Tibial artery (tissue), 4 donors: ENCODE results near the gene SPDYE4.

Experiments
- DNase-seq, 2 donors: peaks; one replicate each; pipeline ENCODE4 v3.0.0-alpha.2; 2019
- H3K27ac ChIP-seq, 2 donors: fragments of 200-600 bp; sonication (generic) in 1 of 2; 1 replicate in 1 of 2; 2 replicates in 1 of 2; pipeline ENCODE4 v1.5.1; 2018 to 2019; ENCODE audit warnings: mild to moderate bottlenecking in 1 of 2
- H3K27me3 ChIP-seq, 2 donors: fragments of 200-600 bp; sonication (generic) in 1 of 2; one replicate each; pipeline versions ENCODE4 v1.5.1 to v1.6.0; 2016 to 2019
- H3K36me3 ChIP-seq, 3 donors: fragments of 200-600 bp; sonication (generic) in 2 of 3; one replicate each; pipeline ENCODE4 v1.5.1; 2016 to 2019; ENCODE audit warnings: mild to moderate bottlenecking in 2 of 3
- H3K4me1 ChIP-seq, 4 donors: fragments of 200-600 bp; sonication (generic) in 2 of 4; 1 replicate in 3 of 4; 2 replicates in 1 of 4; pipeline ENCODE4 v1.5.1; 2016 to 2019
- H3K4me3 ChIP-seq, 2 donors: fragments of 200-600 bp; sonication (generic) in 1 of 2; 1 replicate in 1 of 2; 2 replicates in 1 of 2; pipeline ENCODE4 v1.5.1; 2018 to 2019; ENCODE audit warnings: mild to moderate bottlenecking in 2 of 2
- H3K9me3 ChIP-seq, 3 donors: fragments of 200-600 bp; sonication (generic) in 1 of 3; one replicate each; pipeline ENCODE4 v1.5.1; 2016 to 2019
- CTCF ChIP-seq, 2 experiments: fragments of 200-600 bp in 1 of 2; fragments of 450-650 bp in 1 of 2; IDR thresholded peaks; one replicate each; pipeline ENCODE4 v1.5.1; 2017 to 2019; ENCODE audit warnings: antibody characterized with exemption in 2 of 2, mild to moderate bottlenecking in 1 of 2, moderate library complexity in 1 of 2
- intact Hi-C: fragments of 100-400 bp; cut with DNase I; formaldehyde crosslinking; loops from one replicate; pipeline ENCODE4 v1.15.0; 2023; ENCODE audit warnings: low total_unique reads

The SPDYE4 gene

GRCh38 chr17:8801135-8801840, 42.9 kb upstream of the SPDYE4 start:
- no peaks in the 10 kb centered on the region for H3K9me3 ChIP-seq
- no peak overlapping the region for H3K4me3 ChIP-seq
- H3K27ac ChIP-seq, result no peak overlapping the region
- DNase-seq, result no peak
- TF ChIP-seq CTCF (IDR thresholded peaks at IDR 0.05), result no peak
- intact Hi-C loops, result no loop called here
- H3K36me3 ChIP-seq, result no peaks in the 10 kb centered on the region
- peaks cover 0 to 10% (median 6%) of the 10 kb centered on the region in 4 donors for H3K4me1 ChIP-seq
- peaks cover 0 to 48% of the 10 kb centered on the region in 2 donors for H3K27me3 ChIP-seq

DNA sequence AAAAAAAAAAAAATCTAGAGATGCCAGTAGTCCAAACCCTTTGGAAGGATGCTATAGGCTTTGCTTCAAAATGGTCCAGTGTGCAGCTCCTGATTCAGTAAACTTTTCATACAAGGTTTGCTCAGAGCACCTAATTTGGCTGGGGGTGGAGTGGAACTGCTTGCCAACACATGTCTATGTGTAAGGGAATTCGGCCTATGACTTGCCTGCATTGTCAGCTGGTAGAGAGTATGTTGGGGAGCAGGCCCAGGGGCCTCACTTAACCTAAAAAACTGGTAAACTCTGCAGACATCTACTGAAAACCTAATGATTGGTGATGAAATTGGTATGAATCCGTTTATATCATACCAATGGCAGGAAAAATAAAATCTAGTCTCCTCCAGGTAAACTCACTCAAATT, 42.3 kb upstream of the SPDYE4 start:
- Histone ChIP-seq H3K36me3 (no peaks in the 10 kb centered on the region), H3K4me3 (no peak overlapping the region), H3K27ac (no peak overlapping the region), H3K27me3 (peaks cover 0 to 44% of the 10 kb centered on the region in 2 donors), H3K4me1 (peaks cover 0 to 10% (median 6%) of the 10 kb centered on the region in 4 donors), H3K9me3 (no peaks in the 10 kb centered on the region)
- DNase-seq, result no peak
- no peak for TF ChIP-seq CTCF (IDR thresholded peaks at IDR 0.05)
- intact Hi-C loops, result no loop called here

GRCh38 chr17:8799570-8800212, 41.3 kb upstream of the SPDYE4 start:
- intact Hi-C loops, result no loop called here
- H3K4me3 ChIP-seq, result no peak overlapping the region
- no peak for DNase-seq
- no peaks in the 10 kb centered on the region for H3K36me3 ChIP-seq
- TF ChIP-seq CTCF (IDR thresholded peaks at IDR 0.05), result no peak
- H3K4me1 ChIP-seq, result peaks cover 0 to 10% (median 6%) of the 10 kb centered on the region in 4 donors
- no peak overlapping the region for H3K27ac ChIP-seq
- no peaks in the 10 kb centered on the region for H3K9me3 ChIP-seq
- peaks cover 0 to 44% of the 10 kb centered on the region in 2 donors for H3K27me3 ChIP-seq

DNA sequence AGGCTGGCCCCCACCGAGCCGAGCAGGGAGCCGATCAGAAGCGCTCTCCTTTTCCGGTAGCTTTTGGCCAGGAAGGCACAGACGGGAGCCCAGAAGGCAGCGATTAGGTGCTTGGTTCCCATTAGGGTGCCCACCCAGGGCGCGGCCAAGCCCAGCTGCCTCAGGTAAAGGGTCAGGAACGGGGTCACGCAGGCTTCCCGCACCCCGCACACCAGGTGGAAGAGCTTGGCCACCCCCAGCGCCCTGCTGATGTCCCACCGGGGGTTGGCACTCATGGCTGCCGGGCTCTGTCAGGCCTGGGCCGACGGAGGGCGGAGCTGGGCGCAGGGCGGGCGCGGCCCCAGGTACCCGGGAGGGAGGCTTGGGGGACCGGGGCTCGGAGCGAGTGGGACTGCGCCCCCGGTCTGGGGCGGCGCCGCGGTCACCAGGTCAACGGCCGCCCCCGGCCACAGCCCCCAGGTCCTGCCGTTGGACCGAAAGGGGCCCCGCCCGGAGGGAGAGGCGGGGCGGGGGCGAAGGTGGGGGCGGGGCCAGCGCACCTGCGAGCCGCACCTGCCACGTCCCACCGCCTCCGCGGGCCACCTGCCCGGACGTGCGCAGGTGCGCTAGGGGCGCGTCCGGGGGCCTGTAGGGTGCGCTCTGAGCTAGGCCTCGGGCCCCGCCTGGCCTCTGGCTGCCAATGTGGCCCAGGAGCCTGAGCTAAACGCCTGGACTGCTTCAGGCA, 40.7 kb upstream of the SPDYE4 start, which contains the start of gene MFSD6L:
MFSD6L (minus strand) TSS at position 520 of the 724 bp plus-strand sequence; CDS start at position 275, 245 bp downstream.
- H3K4me3 ChIP-seq, result no peak within 1 kb of the TSS
- no peaks in the 10 kb centered on the region for H3K9me3 ChIP-seq
- no peak for TF ChIP-seq CTCF (IDR thresholded peaks at IDR 0.05)
- intact Hi-C loops, result no loop called here
- H3K27ac ChIP-seq, result no peak within 1 kb of the TSS
- no peak for DNase-seq
- H3K36me3 ChIP-seq, result no peaks in the 10 kb centered on the region
- peaks cover 0 to 44% of the 10 kb centered on the region in 2 donors for H3K27me3 ChIP-seq
- H3K4me1 ChIP-seq, result peaks cover 0 to 10% (median 6%) of the 10 kb centered on the region in 4 donors

DNA sequence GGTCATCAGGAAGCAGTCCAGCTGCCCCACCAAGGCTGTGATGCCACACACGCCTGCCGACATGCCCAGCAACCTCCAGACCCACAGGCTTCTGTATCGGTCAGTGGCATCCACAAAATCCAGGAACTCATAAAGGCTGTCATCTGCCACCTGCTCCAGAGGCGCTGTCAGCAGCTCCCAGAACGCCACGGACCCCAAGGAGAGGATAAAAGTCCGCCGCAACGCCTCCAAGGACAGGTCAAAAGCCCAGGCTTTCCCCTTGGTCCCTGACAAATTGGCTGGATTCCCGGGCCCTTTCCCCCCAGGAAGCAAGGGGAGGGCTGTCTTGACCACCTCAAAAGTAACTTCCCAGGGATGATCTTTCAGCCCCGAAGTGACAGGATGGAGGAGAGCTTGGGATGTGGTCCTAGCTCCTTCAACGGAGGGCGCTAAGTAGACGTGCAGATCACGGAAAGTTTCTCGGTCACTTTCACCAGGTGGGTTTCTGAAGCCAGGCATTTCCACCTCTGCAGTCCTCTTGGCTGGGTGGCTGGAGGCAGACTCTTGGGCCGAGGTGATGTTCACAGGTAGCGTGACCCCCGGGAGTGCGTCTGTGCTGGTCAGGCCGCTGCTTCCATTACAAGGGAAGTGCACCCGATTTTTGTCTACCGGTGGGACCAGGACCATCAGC, 40.0 kb upstream of the SPDYE4 start:
- intact Hi-C loops, result no loop called here
- Histone ChIP-seq H3K27ac (no peak overlapping the region), H3K9me3 (no peaks in the 10 kb centered on the region), H3K4me1 (peaks cover 0 to 10% (median 6%) of the 10 kb centered on the region in 4 donors), H3K4me3 (no peak overlapping the region), H3K36me3 (no peaks in the 10 kb centered on the region), H3K27me3 (peaks cover 0 to 38% of the 10 kb centered on the region in 2 donors)
- TF ChIP-seq CTCF (IDR thresholded peaks at IDR 0.05), result no peak
- no peak for DNase-seq
